ENCODE measurements around the gene ADCYAP1.

- no peak for TF ChIP-seq CTCF (IDR thresholded peaks at IDR 0.05)
- TF ChIP-seq ZFX (IDR thresholded peaks at IDR 0.05; ENCODE audit: borderline replicate concordance) = no peak
Observed at GRCh38 chr18:875912-876311, 28.8 kb upstream of the ADCYAP1 start.
